Breast epithelium (tissue), 4 donors: ENCODE data around the gene NHERF2. TPM values are rescaled to one million over a fixed set of nuclear protein-coding genes. Genes with fewer than 3 reads are reported as not detected.

Source experiments
- DNase-seq, 2 donors: peaks; one replicate each; pipeline ENCODE4 v3.0.0-alpha.2; 2019; ENCODE audit warnings: low spot score in 2 of 2
- H3K27ac ChIP-seq, 2 donors: fragments of 200-600 bp; sonication (generic) in 1 of 2; one replicate each; pipeline ENCODE4 v1.5.1; 2016 to 2019; ENCODE audit warnings: mild to moderate bottlenecking in 1 of 2
- H3K27me3 ChIP-seq, 2 donors: fragments of 200-600 bp; sonication (generic) in 1 of 2; one replicate each; pipeline versions ENCODE4 v1.5.1 to v1.6.0; 2017 to 2019; ENCODE audit warnings: control low read depth in 1 of 2, mild to moderate bottlenecking in 1 of 2
- H3K36me3 ChIP-seq: fragments of 200-600 bp; one replicate; pipeline ENCODE4 v1.5.1; 2019
- H3K4me1 ChIP-seq, 2 donors: fragments of 200-600 bp; sonication (generic); one replicate each; pipeline ENCODE4 v1.5.1; 2016 to 2019; ENCODE audit warnings: control low read depth in 1 of 2
- H3K4me3 ChIP-seq, 3 donors: fragments of 200-600 bp; sonication (generic); 1 replicate in 2 of 3; 2 replicates in 1 of 3; pipeline ENCODE4 v1.5.1; 2016 to 2019; ENCODE audit warnings: mild to moderate bottlenecking in 3 of 3, moderate library complexity in 2 of 3
- H3K9me3 ChIP-seq, 2 donors: fragments of 200-600 bp; sonication (generic) in 1 of 2; one replicate each; pipeline ENCODE4 v1.5.1; 2016 to 2019; ENCODE audit warnings: control low read depth in 1 of 2
- CTCF ChIP-seq, 3 donors: fragments of 450-650 bp; IDR thresholded peaks; one replicate each; pipeline ENCODE4 v1.5.1; 2016 to 2017; ENCODE audit warnings: antibody characterized with exemption in 3 of 3, mild to moderate bottlenecking in 3 of 3, moderate library complexity in 3 of 3
- POLR2A ChIP-seq: fragments of 450-650 bp; IDR thresholded peaks from one replicate; pipeline ENCODE4 v1.6.1; 2016; ENCODE audit warnings: antibody characterized with exemption, mild to moderate bottlenecking, moderate library complexity
- POLR2AphosphoS5 ChIP-seq, 3 donors: sonication (generic); formaldehyde crosslinking; IDR thresholded peaks; one replicate each; pipeline ENCODE4 v1.6.1; 2017; ENCODE audit warnings: antibody characterized with exemption in 3 of 3
- intact Hi-C: fragments of 100-400 bp; cut with DNase I; formaldehyde crosslinking; loops from one replicate; pipeline ENCODE4 v1.15.1; 2023; ENCODE audit warnings: low total_unique reads
- total RNA-seq, 3 donors: library from RNA; depleted of rRNA; stranded (reverse); fragments of >200 nt; gene quantifications; one replicate each; pipeline ENCODE4 v1.1.0, GENCODE V29; 2016

The NHERF2 gene
- total RNA-seq, 3 donors from 2014 or later, result 31.5 to 58.3 (median 38.9) TPM

GRCh38 chr16:2028146-2028545 is 1.4 kb downstream of the NHERF2 start:
- H3K36me3 ChIP-seq, result no peaks in the 10 kb centered on the region
- H3K27ac ChIP-seq, result peak overlapping the region; percentile 36 to 75
- no peak for DNase-seq
- H3K9me3 ChIP-seq, result no peaks in the 10 kb centered on the region
- intact Hi-C loops, result loop anchor here (5.0 kb wide), 1 partner anchor 114 kb away; no protein-coding TSS in a partner anchor
- H3K27me3 ChIP-seq, result no peaks in the 10 kb centered on the region
- peak overlapping the region; percentile 58 to 93 (median 74) for H3K4me3 ChIP-seq
- peaks cover 5 to 33% of the 10 kb centered on the region in 2 donors for H3K4me1 ChIP-seq
- no peak for TF ChIP-seq POLR2A
- no peak for TF ChIP-seq CTCF (IDR thresholded peaks at IDR 0.05)
- no peak for TF ChIP-seq POLR2AphosphoS5 (IDR thresholded peaks at IDR 0.05)

- H3K27me3 ChIP-seq, result no peaks in the 10 kb centered on the region
- no peak for TF ChIP-seq POLR2AphosphoS5 (IDR thresholded peaks at IDR 0.05)
- TF ChIP-seq CTCF (IDR thresholded peaks at IDR 0.05), result no peak
- TF ChIP-seq POLR2A, result no peak
- H3K4me3 ChIP-seq, result peak overlapping the region; percentile 58 to 93 (median 74)
- H3K27ac ChIP-seq, result peak overlapping the region; percentile 36 to 84
- peaks cover 11 to 38% of the 10 kb centered on the region in 2 donors for H3K4me1 ChIP-seq
- intact Hi-C loops, result loop anchor here (5.0 kb wide), 1 partner anchor 114 kb away; no protein-coding TSS in a partner anchor
- no peaks in the 10 kb centered on the region for H3K36me3 ChIP-seq
- no peaks in the 10 kb centered on the region for H3K9me3 ChIP-seq
- DNase-seq, result no peak
Observed at GRCh38 chr16:2028620-2029220, 2.0 kb downstream of the NHERF2 start.

GRCh38 chr16:2029350-2029749 is 2.6 kb downstream of the NHERF2 start:
- no peaks in the 10 kb centered on the region for H3K27me3 ChIP-seq
- H3K9me3 ChIP-seq, result no peaks in the 10 kb centered on the region
- TF ChIP-seq POLR2A (no peak), CTCF (IDR thresholded peaks at IDR 0.05) (no peak), POLR2AphosphoS5 (IDR thresholded peaks at IDR 0.05) (no peak)
- H3K4me1 ChIP-seq, result peaks cover 15 to 42% of the 10 kb centered on the region in 2 donors
- peak overlapping the region; percentile 4 to 93 (median 74) for H3K4me3 ChIP-seq
- no peak for DNase-seq
- H3K27ac ChIP-seq, result peak overlapping the region; percentile 29 to 84
- intact Hi-C loops, result loop anchor here (5.0 kb wide), 1 partner anchor 113 kb away; no protein-coding TSS in a partner anchor
- no peaks in the 10 kb centered on the region for H3K36me3 ChIP-seq

GRCh38 chr16:2030036-2030435 is 3.3 kb downstream of the NHERF2 start:
- peaks cover 19 to 47% of the 10 kb centered on the region in 2 donors for H3K4me1 ChIP-seq
- intact Hi-C loops, result no loop called here
- no peaks in the 10 kb centered on the region for H3K36me3 ChIP-seq
- no peaks in the 10 kb centered on the region for H3K9me3 ChIP-seq
- peak overlapping the region; percentile 29 to 84 for H3K27ac ChIP-seq
- H3K27me3 ChIP-seq, result no peaks in the 10 kb centered on the region
- peak overlapping the region in 2 of 3 donors; percentile 74 to 93 for H3K4me3 ChIP-seq
- TF ChIP-seq CTCF (IDR thresholded peaks at IDR 0.05) (no peak), POLR2AphosphoS5 (IDR thresholded peaks at IDR 0.05) (no peak), POLR2A (no peak)
- no peak for DNase-seq

- peaks cover 30 to 54% of the 10 kb centered on the region in 2 donors for H3K4me1 ChIP-seq
- no peaks in the 10 kb centered on the region for H3K9me3 ChIP-seq
- TF ChIP-seq CTCF (IDR thresholded peaks at IDR 0.05) (no peak), POLR2AphosphoS5 (IDR thresholded peaks at IDR 0.05) (no peak), POLR2A (no peak)
- intact Hi-C loops, result no loop called here
- peak overlapping the region in 2 of 3 donors; percentile 40 to 74 for H3K4me3 ChIP-seq
- peak overlapping the region; percentile 89 to 93 for H3K27ac ChIP-seq
- no peaks in the 10 kb centered on the region for H3K36me3 ChIP-seq
- DNase-seq, result no peak
- no peaks in the 10 kb centered on the region for H3K27me3 ChIP-seq
Observed at GRCh38 chr16:2031081-2031577, 4.4 kb downstream of the NHERF2 start.
